Middle frontal gyrus (tissue), 1 donor: ENCODE measurements around the gene ZNF135.

ENCODE experiments used
- DNase-seq: peaks from one replicate; pipeline ENCODE4 v3.0.0-alpha.2; 2015; ENCODE audit warnings: low spot score; ENCODE audit errors: extremely low spot score

ZNF135 gene

DNA sequence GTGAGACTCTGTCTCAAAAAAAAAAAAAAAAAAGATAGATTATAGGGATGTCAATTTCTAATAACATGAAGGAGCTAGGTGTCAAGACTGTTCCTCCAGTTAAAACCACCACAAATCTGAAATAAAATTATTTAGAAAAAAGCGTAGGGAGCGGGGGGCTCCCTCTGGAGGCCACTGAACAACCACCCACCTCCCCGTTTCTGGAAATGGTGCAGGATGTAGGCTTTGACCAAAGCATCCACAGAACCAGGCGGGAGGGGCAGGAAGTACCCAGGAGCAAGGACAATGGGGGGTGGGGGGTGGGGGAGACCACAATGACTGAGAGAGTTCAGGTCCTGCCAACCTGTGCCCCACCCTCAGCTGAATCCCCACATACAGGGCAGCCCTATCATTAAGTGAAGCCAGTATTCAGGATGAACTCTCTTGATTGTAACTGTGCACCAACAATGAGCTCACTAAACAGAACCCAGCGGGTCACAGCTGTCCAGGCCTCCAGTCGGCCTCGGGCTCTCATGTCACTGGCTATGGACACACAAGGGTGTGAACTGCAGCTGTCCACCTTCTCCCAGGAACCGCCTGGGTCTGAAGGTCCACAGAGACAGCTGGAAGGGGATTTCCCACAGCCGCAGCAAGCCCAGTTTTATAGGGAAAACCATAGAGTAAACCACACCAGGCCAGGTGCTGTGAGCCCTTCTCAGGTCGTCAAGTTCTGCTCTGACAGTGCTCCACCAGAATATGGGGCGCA, 32.3 kb downstream of the ZNF135 start:
- DNase-seq: no peak

DNA sequence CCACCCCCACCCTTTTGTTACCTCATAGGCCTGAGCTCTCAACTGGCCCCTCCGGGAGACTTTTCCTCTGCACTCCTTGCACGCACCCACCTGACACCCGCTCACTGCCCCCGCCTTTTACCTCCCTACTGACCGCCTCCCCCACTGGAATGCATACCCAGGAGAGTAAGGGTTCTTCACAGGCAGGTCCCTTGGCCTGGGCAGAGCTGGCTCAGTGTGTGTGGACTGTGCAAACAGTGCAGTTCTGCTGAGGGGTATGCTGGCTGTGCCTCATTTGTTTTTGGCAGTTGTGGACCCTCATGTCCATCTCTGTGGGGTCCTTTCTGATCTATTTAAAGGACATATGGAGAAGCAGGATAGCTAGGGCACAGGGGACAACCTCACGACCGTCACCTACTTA, 34.0 kb downstream of the ZNF135 start:
- DNase-seq: no peak

DNA sequence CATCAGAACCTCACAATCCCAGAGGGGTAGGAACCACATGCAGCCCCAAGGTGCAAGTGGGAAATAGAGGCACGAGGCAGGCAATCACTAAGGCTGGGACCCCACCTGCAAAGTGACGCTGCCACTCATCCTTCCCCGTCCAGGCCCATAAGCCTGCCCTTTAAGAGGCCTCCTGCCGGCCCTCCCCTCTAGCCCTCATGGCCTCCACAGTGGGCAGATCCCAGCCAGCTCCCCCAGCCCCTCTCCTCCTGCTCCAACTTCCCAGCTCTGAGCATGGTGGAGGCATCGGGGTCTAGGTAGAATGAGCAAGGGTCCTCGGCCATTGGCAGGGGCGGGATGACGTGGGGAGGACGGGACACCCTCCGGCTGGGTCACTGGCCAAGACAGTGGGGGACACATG, 36.2 kb downstream of the ZNF135 start:
- DNase-seq: no peak

DNA sequence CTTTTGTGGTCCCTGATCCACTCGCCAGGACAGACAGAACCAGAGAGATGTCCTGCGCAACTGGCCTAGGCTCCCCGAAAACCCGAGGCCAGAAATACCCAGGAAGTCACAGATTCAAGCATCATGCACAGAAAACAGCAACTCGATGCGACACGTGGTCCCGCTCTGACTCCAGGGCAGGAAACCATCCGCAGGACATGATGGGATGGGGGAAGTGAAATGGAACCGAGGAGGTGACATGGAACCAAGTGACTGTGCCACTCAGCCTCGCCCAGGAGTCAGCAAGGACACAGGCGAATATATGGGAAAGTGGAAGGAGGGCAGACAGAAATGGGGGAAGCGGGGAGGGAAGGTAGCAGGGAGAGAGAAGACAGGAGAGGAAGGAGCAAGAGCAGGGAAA, 37.8 kb downstream of the ZNF135 start:
- no peak for DNase-seq

DNA sequence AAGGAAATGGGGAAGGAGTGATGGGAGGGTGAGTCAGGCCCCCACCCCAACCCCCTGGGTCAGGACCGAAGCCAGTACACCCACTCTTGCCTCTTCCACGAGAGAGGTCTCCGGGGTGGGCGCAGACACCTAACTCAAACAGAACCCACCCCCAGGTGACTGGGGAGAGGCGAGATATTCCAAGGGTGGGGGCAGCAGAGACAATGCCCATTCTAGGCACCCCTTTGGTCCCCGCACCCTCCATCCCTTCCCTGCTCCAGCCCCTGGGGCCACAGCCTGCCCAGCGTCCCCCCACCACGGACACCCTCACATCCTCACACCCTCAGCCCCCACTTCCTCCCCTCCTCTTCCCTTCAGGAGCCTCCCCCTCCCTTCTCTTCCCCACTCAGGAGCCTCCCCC, 38.3 kb downstream of the ZNF135 start:
- no peak for DNase-seq

DNA sequence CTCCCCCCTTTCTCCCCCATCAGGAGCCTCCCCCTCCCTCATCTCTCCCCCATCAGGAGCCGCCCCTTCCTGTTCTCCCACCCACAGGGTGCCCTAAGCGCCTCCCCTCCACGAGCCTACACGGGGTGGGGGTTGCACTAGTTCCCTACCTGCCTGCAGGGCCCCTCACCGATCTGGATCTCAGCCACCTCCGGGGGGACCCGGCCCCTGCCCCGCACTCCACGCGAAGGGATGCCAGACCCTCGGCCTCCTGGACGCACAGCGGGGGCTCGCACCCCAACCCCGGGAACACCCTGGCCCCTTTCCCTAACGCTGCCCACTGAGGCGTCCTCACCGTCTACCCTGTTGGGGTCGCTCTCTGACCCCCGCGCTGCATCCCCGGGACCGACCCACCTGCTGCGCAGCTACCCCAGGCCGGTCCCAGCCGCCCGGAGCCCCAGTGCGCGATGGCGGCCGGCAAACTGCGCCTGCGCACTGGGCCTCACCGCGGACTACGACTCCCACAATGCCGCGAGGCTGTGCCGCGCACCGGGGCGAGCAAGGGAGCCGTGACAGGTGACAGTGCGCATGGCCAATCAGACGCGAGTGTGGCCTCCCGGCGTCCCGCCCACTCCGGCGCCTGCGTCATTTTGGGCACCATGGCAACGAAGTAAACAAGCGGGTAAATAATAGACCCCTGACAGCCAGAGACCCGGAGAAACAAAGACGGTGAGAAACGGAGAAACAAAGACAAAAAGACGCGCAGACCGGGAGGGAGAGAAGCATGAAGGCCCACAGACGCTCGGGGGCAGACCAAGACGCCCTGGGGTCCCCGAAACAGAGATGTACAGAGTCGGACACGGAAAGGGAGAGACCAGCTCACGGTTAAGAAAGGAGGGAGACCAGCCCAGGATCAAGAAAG, 38.9 kb downstream of the ZNF135 start, which contains the start of gene ZSCAN18:
ZSCAN18 (minus strand) TSS at position 451 of the 901 bp plus-strand sequence. CDS start 7,964 bp downstream, outside the sequence.
- DNase-seq: peak; percentile 97

DNA sequence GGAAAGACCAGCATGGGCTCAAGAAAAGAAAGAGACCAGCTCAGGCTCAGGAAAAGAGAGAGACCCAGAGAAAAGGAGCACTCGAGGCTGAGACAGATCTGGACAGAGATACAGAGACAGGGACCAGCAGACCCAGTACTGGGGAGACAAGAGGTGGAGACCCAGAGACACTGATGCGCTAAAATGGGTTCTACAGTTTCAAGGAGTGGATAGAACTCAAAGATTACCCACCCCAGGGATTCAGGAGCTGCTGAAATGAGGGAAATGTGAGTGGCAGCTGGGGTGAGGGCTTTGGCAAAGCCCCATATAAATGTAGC, 39.6 kb downstream of the ZNF135 start:
- DNase-seq: no peak

DNA sequence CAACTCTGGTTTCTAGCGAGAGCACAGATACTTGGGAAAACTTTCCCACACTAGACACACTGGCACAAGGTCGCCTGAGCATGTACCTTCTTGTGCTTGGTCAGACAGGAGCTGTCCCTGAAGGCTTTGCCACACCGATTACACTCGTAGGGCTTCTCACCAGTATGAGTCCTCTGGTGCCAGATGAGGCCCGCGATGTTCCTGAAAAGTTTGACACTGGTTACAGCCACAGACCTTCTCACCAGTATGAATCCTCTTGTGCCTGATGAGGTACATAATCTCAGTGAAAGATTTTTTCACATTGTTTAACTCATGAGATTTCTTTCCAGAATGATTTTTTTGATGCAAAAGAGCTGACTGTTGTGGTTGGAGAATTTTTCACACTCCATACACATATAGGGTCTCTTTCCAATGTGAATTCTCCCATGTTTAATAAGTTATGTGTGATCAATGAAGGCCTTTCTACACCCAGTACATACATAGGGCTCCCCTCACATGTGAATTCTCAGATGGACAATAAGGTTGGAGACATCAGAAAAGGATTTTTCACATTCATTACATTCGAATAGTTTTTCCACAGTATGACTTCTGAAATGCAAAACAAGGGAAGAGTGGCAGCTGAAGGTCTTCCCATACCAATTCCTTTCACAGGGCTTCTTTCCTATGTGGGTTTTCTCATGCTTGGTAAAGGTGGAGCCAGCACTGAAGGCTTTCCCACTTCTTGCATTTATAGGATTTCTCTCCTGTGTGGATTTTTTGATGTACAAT, 48.9 kb downstream of the ZNF135 start:
- no peak for DNase-seq

DNA sequence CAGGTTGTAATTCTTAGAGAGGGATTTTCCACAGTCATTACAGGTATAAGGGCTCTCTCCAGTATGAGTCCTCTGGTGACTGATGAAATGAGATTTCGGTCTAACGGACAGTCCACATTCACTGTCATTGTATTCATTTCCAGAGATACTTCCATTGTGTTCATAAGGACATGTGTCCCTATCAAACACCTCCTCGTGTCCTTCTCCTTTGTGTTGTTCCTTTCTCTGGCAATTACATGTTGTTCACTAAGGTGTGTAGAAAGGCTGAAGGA, 49.4 kb downstream of the ZNF135 start:
- no peak for DNase-seq

DNA sequence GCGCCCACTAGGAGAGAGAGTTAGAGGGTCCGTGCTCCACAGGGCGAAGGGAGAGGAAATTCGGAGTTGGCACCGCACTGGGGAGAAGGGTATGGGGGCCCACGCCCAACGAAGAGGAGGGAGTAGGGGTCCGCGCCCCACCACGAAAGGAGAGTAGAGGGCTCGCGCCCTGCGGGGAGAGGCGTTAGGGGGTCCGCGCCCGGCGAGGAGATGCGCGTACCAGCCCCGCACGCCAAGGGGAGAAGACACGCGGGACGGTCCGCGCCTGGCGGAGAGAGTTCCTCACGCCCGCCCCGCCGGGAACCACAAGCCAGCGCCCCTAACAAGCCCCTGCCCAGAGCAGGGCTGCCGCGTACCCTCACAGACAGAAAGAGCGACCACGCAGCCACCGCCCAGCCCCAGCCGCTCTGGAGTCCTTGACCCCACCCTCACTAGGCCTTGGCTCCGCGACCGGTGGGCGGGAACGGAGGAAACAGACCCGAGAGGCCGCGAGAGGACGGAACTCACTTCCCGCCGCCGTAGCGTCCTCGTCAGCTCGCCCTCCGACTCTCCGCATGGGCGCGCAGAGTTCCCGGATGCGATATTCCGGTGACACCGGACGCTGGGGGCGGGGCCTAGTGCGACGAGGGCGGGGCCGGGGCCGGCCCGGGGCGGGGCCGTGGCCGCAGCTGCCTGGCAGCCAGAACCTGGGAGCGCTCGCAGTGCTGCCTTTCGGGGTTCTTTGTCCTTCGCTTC, 58.9 kb downstream of the ZNF135 start:
- no peak for DNase-seq

DNA sequence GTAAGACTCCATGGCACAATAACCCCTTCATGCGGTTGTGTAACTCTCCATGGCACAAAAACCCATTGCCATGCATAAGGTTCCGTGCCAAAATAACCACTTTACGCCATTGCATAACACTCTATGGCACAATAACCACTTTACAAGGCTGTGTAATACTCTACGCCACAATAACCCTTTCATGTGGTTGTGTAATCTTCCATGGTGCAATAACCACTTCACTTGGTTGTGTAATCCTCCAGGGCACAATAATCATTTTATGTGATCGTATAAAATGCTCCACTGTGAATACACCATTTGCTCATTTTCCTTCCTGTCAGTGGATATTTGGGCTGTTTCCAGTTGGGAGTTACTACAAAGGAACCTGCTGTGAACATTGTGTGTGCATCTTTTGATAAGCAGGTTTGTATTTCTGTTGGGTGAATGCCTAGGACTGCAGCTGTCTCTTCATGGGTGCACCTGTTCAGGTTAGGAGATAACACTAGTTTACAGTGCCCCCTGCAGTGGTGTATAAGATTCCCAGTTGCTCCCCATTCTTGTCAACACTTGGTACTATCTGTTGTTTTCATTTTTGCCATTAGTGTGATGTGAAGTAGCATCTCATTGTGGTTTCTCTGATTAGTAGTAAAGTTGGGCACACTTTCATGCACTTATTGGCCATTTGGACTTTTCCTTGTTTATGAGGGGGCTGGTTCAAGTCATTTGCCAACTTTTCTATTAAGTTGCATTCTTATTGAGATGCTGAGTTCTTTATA, 60.1 kb downstream of the ZNF135 start:
- no peak for DNase-seq
